Activated naive CD4-positive, alpha-beta T cell treated with Interleukin-2 at 50 U/mL for 16 hours (primary cell): Measurements from ENCODE around the gene IZUMO4.
"Not testable (repeated sequence)": the region's sequence is repeated elsewhere in the genome, so short reads cannot be mapped to it uniquely, and the experiment has no call there.

Experiments used
- DNase-seq: peaks from one replicate; pipeline ENCODE4 v3.0.0-alpha.2; 2020

Gene IZUMO4

DNA sequence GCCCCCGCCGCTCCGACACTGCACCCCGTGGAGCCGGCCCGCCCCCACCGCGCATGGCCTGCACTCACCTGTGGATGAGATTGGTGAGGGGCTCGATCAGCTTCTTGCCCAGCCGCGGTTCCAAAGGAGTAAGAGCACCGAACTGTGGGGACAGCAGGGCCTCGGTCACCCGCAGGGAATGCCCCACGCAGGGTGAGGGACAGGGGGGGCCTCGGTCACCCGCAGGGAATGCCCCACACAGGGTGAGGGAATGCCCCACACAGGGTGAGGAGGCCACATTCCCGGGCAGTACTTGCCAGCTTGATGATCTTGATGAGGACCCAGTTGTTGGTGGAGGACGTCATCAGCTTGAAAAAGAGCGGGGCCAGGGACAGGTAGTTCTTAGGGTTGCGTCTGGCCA, 32.3 kb downstream of the IZUMO4 start:
- DNase-seq: no peak

DNA sequence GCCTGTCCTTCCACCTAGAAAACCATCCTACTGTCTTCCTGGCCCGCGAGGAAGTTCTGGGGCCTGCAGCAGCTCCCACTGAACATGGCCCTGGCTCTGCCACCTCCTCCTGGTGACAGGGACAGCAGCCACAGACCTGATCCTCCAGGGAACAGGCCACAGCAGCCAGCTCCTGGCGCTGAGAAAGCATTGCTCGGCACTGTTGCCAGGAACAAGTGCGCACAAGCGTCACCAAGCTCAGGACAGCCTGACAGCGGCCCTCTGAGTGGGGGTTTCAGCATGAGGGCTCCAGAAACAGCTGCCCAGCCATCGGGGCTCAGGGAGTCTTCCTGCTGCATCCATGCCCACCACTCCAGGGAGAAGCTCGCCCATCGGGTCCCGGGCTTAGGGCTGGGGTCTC, 32.8 kb downstream of the IZUMO4 start:
- DNase-seq: no peak

DNA sequence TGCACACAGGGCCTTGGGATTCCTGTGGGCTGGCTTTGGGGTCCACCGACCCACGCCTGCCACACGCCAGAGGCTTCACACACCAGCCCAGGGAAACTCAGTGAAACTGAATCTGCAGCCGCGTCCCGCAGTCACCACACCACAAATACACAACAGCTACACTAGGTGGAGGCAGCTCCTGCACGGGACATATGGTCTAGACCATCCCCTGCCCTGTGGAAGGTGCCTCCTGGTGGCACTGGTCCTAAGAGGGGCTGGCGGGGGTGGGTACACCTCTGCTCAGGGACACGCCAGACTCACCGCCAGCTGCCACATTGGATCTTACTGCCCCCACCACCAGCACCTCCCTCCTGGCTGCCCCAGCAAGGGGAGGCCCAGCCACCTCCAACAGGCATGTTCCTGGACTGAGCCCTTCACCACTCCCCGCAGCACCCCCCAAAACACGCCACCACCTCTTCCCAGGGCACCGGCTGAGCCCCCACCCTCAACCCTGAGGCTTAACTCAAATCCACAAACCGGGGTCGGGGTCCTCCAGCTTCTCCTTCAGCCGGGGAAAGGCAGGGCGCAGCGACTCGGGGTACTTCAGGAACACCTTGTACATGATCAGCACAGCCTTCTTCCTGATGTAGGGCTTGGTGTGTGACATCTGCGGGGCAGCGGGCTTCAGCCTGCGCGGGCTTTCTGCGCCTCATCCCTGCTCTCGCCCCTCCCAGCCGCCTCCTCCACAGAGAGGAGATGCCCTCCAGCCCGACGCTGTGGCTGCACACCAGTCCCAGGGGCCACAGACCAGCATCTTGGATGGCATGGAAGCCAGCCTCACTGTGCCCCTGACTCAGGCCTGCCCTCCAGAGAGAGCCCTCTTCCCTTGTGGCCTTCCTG, 33.4 kb downstream of the IZUMO4 start:
- no peak for DNase-seq

DNA sequence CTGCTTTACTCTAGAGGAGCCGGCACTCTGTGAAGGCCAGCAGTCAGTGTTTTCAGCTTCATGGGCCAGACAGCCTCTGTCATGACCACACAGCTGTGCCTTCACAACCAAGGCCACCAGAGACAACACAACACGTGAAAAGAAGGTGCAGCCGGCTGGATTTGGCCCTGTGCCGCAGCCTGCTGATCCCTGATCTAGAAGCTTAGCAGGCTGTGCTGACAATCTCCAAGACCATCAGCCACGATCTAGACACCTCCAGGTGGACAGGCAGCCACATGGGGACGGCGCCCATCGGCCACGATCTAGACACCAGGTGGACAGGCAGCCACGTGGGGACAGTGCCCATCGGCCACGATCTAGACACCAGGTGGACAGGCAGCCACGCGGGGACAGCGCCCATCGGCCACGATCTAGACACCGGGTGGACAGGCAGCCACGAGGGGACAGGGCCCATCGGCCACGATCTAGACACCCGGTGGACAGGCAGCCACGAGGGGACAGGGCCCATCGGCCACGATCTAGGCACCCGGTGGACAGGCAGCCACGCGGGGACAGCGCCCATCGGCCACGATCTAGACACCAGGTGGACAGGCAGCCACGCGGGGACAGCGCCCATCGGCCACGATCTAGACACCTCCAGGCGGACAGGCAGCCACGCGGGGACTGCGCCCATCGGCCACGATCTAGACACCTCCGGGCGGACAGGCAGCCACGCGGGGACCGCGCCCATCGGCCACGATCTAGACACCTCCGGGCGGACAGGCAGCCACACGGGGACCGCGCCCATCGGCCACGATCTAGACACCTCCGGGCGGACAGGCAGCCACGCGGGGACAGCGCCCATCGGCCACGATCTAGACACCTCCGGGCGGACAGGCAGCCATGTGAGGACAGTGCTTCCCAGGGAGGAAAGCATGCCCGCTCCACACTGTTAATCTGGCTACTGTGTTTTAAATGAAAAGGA, 34.6 kb downstream of the IZUMO4 start:
- not testable (repeated sequence) for DNase-seq

DNA sequence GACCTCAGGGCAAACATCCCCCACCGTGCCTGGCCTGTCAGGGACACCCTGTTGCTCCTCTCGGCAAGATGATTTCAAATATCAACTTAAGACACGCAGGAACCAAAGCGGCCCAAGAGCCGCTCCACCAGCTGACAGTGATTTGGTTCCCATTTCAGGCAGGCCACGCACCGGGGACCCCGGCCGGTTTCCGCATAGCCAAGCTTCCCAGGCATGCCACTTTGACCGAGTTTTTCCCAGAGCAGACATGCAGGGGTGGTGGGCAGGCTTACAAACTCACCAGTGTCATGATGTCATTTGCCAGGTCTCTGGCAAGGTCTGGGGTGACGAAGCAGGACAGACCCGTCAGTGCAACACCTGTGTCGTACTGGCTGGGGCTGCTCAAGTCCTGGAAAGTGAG, 35.5 kb downstream of the IZUMO4 start:
- no peak for DNase-seq

DNA sequence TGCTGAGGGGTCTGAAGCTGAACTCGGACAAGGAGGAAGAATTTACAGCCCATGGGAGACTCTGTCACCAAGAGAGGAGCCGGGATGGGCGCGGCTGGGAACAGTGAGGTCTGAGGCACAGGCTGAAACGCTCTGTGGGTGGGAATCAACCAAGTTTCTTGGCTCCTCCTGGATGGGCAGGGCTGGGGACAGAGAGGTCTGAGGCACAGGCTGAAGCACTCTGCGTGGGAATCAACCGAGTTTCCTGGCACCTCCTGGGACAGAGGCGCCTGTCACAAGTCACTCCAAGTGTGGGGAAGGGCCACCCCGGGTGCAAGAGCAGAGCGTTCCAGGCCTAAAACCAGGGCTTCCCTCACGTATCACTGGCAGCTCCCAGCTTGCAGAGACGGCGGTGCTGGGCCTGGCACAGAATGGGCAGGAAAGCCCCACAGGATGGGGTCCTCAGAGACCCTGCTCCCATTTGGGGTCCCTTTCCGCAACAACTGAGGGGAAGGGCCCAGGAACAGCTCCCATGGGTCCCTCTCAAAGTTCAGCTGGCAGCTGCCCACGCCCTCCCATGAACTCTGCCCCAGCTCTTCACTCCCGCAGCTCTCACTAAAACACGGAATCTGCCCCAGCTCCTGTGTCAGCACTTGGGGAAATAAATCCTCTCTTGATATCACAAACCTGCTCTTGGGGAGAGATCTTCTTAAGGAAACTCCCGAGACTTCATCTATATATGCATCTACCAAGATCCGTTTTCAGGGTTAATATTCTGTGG, 36.2 kb downstream of the IZUMO4 start:
- no peak for DNase-seq

DNA sequence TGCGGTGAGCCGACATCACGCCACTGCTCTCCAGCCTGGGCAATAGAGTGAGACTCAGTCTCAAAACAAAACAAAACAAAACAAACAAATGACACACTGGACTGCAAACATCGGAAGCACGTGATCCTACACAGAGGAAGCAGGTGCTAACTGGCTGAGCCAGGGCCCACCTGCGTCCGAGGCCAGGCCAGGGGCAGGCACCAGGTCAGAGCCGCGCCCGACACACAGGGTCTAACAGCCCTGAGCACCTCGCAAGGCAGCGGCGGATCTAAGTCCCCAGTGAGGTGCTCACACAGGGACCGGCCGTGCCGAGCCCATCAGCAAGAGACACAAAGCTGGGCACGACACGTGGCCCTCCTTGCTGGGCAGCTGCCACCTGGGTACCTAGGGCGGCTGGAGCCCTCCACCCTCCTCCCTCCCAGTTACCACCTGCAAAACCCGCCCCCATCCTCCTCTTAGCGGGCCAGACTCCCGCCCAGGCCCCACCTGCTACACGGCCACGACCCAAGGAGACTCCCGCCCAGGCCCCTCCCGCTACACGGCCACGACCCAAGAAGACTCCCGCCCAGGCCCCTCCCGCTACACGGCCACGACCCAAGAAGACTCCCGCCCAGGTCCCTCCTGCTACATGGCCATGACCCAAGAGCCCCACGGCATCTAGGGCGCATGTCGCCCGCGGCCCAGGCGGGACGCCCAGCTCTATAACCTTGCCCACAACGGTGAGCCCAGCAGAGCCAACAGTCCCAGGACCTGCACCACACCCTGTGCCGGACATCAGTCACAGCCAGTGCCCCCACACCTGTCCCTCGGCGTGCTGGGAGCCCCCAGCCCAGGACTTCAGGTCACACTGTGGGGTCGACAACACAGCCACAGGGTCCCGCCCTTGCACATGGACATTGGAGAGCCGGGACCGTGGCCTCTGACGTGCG, 39.0 kb downstream of the IZUMO4 start:
- DNase-seq: no peak

DNA sequence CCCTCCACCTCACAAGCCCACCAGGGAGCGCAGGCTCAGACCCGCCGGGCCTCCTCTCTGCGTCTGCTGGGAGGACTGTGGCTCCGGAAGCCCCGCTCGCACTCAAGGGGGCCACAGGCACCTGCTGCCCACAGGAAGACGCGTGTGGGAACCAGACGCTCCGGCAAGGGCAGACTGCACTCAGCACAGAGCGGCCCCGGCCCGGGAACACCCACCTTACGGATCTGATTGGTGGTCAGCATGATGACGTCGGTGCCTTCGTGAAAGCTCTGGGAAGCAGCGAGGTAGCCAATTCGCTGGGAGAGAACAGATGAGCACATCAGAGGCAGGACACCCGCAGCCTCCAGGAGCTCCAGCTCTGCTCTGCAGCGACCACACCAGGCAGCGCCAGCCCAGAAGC, 40.1 kb downstream of the IZUMO4 start:
- no peak for DNase-seq

DNA sequence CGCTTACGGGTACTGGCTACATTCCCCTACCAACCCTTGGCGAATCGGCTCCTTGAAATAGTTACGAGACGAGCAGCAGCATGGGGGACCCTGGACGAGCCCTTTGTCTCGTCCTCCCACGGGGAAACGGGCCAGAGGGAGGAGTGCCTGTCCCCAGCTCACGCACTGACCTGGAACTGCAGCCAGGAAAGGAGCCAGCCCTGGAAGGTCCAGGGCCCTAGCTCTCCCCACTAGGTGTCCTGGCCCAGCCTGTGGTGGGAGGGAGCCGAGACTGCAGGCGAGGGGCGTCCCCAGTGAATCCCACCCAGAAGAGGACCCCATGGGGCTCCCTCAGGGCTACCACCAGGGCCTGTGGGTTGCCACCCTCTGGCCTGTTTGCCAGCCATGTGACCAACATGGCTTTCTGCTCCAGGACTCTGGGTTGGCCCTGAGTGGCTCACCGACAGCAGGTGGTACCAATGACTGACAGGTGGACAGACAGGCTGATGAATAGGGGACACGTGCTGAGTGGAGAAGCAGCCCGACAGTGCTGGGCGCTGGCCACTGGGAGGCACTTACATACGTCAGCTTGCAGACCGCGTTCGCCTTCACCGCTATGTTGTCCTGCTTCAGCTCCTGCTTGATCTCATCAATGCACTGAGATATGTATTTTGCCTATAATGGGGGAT, 41.5 kb downstream of the IZUMO4 start:
- no peak for DNase-seq

DNA sequence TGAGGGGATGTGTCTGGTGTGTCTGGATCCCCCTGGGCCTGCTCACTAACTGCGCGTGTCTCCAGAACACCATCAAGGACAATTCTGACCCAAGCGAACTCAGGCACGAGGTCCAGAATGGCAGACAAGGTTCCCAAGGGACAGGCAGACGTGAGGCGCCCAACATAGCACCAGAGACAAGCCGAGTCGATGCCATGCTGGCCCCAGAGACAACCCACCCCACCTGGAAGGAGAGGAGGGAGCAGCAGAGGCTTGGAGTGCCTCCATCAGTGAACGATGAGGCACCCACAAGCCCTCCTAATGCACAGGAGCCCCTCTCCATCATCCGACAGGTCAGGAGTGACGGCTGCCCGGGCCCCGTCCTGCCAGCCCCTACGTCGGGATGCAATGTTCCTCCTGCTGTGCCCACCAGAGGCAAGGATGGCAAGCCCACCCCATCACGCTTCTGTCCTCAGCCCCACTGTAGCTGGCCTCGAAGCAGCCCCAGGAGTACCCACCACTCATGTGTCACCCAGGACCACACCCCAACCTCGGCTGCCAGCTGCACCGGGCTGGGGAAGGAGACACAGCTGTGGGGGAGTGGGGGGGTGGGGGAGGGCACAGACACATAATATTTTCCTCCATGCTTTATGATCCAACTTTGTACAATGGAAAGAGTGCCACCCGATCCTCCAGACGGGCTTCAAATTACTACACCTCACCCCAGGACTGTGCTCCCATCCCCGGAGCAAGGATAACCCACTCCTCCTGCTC, 42.8 kb downstream of the IZUMO4 start:
- DNase-seq: no peak

DNA sequence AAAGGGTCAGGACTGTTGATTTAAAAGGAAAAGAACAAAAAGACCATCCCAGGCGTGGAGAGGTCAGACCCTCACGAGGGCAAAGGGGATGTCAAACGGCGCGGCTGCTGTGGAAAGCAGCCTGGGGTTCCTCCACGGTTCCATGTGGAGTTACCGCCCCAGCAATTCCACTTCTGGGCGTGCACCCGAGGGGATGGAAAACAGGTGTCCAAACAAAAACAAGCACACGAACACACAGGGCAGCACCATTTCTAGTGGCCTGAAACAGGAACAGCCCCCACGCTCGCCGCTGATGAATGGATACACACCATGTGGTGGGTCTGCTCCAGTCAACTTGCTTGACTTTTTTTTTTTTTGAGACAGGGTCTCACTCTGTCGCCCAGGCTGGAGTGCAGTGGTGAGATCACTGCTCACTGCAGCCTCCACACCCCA, 43.4 kb downstream of the IZUMO4 start:
- no peak for DNase-seq

DNA sequence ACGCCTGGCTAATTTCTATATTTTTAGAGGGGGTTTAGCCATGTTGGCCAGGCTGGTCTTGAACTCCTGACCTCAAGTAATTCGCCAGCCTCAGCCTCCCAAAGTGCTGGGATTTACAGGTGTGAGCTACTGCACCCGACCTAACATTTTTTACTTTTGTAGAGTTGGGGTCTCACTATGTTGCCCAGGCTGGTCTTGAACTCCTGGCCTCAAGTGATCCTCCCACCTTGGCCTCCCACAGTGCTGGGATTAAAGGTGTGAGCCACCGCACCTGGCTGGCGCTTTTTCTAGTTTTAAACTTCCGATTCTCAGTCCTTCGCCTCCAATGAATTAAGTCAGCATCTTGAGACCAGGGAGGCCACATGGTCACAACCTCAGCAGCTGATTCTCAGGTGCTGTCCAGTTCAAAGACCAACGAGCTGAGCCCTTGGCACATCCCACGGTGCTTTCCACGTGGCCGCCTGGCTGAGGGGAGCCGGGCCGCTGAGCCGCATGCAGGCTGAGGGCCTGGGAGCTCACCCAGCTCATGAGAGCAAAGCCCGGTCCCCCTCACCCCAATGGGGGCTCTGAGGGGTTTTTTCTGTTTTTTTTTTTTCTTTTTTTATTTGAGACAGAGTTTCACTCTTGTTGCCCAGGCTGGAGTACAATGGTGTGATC, 45.6 kb downstream of the IZUMO4 start:
- DNase-seq: no peak

DNA sequence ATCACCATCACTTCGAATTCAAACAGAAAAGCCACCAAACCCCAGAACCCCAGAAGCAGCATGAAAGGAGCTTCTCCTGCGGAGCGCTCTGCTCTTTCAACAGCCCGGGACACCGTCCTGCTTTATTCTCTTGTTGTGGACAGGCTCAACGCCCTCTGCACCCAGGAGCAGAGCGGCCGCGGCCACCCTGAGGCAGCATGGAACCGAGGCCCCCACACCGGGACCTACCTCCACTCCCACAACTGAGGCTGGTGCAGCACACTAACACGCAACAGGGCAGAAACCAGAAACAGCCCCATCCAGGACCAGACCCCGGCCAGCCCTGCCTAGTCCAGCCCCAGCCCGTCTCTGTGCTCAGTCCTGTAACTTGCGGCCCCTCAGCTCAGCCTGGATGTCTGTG, 47.5 kb downstream of the IZUMO4 start:
- DNase-seq: no peak

DNA sequence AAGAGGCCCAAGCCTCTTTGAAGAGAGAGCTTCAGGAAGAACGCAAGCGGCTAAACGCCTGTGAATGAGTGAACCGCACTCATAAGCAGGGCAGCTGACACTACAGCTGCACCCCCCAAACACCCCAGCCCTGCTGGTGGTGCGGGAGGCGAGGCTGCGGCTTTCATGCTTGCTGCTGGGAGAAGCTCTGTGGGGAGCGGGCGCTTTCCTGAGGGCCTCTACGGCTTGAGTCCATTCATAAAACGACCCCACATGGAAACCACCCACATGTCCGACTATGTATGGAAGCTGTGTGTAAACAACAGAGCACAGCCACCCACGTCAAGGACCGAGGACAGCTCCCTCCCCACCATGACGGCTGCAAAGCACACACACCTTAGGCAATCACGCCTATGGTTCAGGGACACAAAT, 49.1 kb downstream of the IZUMO4 start:
- no peak for DNase-seq

DNA sequence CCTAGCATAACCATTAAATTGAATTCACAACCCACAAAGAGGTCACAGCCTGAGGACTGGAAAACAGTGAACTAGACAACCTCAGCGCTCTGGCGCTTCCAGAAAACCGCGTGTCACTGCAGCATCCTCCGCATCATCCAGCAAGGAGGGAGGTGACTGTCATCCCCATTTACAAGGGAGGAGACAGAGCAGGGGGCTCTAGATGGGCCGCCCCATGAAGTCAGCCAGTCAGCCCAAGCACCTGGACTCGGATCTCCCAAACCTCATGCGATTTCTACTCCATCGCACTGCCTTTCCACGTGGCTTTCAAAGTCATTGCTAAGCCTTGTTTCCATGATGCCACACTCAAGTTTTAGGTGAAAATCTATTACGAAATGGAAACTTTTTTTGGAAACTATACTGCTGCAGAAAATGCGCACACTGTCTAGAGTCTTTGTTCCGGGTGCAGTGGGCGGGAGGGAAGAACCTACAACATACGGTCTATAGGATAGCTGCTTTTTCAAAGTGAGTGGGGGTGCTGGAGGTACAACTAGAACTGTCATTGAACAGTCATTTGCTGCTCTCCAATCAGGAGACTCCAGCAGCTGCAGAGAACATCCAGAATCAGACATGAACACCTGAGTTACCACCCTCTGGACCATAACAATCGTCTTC, 51.9 kb downstream of the IZUMO4 start:
- peak; percentile 54 for DNase-seq
